ENCODE data around the gene ZNF473.
"Not testable (repeated sequence)": the region's sequence is repeated elsewhere in the genome, so short reads cannot be mapped to it uniquely, and the experiment has no call there.

Gene ZNF473

DNA sequence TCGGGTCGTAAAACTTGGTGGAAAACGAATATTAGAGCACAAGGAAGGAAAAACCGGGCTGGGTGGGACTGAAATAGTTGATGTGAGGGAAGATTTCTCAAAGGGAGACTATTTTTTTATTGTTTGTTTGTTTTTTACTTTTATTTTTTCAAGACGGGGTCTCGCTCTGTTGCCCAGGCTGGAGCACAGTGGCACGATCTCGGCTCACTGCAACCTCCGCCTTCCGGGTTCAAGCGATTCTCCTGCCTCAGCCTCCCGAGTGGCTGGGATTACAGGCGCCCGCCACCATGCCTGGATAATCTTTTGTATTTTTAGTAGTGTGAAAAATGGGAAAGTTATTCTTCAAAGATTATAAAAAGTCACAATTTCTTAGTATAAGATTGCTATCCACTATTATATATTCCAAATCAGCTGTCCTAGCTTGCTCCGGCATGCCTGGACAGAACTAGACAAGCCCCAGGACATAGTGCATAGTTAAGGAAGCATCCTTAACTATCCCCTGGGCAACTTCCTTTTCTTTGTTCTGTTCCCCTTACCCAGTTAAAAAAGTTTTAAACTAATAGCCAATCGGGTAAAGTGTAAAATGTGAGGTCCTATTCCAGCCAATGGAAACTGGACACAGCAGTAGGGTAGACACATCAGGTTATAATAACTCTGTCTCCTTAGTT is 25.6 kb downstream of the ZNF473 start:
- not testable (repeated sequence) for DNase-seq

- no peak for DNase-seq
Measured at GRCh38 chr19:50051964-50052363, 26.2 kb downstream of the ZNF473 start.

DNA sequence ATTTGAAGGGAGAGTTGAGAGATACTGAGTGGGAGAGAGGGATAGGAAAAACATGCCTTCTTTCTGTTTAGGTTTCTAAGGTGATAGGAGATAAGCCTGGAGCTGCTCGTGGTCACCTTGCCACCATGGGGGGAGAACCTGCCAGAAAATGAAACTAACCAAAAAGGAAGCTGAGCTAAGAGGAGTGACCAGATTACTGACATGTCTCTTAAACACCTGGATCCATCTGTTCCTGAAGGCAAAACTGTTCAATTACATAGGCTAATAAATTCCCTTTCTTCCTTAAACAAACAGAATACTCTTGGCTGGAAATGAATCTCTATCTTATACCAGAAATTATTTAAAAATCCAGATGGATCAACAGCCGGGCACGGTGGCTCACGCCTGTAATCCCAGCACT is 27.3 kb downstream of the ZNF473 start:
- DNase-seq: no peak

GRCh38 chr19:50058425-50058824 is 32.6 kb downstream of the ZNF473 start:
- no peak for DNase-seq

DNA sequence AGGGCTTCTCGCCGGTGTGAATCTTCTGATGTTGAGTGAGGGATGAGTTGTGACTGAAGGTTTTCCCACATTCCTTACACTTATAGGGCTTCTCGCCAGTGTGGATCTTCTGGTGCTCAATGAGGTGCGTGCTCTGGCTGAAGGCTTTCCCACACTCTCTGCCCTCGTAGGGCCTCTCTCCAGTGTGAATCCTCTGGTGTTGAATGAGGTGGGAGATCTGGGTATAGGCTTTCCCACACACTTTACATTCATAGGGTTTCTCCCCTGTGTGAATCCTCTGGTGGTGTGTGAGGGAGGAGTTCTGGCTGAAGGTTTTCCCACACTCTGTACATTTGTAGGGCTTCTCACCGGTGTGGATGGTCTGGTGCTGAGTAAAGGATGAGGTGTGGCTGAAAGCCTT is 33.2 kb downstream of the ZNF473 start:
- DNase-seq: no peak

DNA sequence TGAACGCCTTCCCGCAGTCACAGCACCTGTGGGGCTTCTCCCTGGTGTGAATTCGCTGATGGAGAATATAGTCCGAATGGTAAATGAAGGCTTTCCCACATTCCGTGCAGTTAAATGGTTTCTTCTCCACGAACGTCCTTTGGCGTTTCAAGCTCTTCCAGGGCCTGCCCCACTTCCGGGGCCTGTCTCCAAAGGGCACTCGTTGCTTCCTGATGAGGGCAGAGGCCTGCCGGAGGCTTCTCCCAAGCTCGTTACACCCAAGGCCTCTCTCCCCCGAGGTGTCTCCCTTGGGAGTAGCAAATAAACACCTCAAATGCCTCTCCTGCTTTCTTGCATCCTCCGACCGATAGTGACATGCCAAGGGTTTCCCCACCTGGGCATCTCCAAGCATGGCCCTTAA is 34.3 kb downstream of the ZNF473 start:
- DNase-seq: no peak

GRCh38 chr19:50061650-50062049 is 35.8 kb downstream of the ZNF473 start:
- no peak for DNase-seq

DNA sequence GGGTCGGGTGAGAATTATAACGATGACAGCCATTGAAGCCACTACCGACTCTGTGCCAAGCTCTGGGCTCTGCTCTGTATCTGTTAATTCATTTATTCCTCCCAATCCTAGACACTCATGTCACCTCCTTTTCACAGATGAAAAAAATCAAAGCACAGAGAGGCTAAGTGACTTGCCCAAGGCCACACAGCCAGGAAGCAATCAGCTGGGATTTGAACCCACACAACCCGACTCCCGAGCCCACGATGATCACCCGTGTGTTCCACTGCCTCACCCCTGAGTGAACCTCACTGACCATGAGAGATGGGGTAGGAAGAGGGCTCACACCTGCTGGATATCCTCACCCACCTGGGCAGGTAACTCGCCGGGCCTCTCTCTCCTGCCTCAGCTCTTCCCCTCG is 40.1 kb downstream of the ZNF473 start:
- DNase-seq: no peak

GRCh38 chr19:50067575-50067974 is 41.8 kb downstream of the ZNF473 start:
- no peak for DNase-seq

- not testable (repeated sequence) for DNase-seq
Measured at GRCh38 chr19:50068382-50068781, 42.6 kb downstream of the ZNF473 start.

- not testable (repeated sequence) for DNase-seq
Measured at GRCh38 chr19:50075076-50075475, 49.3 kb downstream of the ZNF473 start.

DNA sequence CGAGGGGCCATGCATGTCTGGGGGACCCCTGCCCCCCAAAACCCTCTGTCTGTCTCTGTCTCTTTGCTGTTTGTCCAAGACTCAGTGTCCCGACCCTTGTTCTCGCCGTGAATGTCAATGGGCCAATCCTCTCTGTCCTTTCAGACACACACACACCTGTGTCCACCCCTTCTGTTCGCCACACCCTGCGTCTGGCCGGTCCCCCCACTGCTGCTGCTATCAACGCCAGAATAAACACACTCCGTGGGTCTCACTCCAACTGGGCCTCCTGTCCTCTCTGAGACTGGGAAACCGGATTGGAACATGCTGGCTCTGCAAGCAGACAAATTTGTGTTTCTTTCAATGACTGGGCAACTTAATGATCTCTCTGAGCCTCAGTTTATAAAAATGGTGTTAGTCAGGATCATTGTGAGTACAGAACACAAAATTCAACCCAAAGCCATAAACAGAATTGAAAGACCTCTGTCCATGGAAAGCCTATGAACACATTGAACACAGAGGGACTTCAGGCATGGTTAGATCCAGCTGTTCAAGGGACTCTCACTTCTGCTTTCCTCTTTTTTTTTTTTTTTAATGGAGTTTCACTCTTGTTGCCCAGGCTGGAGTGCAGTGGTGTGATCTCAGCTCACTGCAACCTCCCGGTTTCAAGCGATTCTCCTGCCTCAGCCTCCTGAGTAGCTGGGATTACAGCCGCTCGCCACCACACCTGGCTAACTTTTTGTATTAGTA is 50.0 kb downstream of the ZNF473 start:
- not testable (repeated sequence) for DNase-seq

- DNase-seq: not testable (repeated sequence)
Measured at GRCh38 chr19:50076581-50077355, 51.0 kb downstream of the ZNF473 start.

DNA sequence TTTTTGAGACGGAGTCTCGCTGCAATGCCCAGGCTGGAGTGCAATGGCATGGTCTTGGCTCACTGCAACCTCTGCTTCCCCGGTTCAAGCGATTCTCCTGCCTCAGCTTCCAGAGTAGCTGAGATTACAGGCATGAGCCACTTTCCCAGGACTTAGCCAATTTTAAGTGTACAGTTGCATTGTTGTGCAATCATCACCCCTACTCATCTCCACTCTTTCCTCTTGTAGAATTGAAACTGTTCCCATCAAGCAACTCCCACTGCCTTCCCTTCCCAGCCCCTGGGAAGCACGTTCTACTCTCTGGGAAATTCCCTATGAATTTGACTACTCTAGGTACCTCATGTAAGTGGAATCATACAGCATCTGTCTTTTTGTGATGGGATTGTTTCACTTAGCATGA is 53.2 kb downstream of the ZNF473 start:
- DNase-seq: not testable (repeated sequence)

GRCh38 chr19:50084440-50084839 is 58.6 kb downstream of the ZNF473 start:
- not testable (repeated sequence) for DNase-seq

DNA sequence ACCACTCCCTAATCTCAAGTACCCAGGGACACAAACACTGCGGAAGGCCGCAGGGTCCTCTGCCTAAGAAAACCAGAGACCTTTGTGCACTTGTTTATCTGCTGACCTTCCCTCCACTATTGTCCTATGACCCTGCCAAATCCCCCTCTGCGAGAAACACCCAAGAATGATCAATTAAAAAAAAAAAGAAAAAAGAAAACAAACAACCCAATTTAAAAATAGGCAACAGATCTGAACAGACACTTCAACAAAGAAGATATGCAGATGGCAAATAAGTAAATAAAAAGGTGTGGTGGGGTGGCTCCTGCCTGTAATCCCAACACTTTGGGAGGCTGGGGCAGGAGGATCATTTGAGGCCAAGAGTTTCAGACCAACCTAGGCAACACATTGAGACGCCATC is 61.3 kb downstream of the ZNF473 start:
- not testable (repeated sequence) for DNase-seq

GRCh38 chr19:50090706-50091105 is 64.9 kb downstream of the ZNF473 start:
- DNase-seq: peak; percentile 42 to 59

DNA sequence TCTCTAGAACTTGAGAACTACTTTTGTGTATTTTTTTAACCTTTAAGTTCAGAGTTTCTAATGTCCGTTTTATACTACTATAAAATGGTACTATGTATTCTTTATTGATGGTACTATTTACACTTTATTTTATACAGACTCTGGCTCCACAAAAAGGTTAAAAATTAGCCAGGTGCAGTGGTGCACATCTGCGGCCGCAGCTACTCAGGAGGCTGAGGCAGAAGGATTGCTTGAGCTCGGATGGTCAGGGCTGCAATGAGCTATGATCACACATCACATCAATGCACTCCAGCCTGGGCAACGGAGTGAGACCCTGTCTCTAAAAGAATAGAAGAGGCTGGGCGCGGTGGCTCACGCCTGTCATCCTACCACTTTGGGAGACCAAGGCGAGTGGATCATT is 66.0 kb downstream of the ZNF473 start:
- DNase-seq: not testable (repeated sequence)

- not testable (repeated sequence) for DNase-seq
Measured at GRCh38 chr19:50092597-50092996, 66.8 kb downstream of the ZNF473 start.

DNA sequence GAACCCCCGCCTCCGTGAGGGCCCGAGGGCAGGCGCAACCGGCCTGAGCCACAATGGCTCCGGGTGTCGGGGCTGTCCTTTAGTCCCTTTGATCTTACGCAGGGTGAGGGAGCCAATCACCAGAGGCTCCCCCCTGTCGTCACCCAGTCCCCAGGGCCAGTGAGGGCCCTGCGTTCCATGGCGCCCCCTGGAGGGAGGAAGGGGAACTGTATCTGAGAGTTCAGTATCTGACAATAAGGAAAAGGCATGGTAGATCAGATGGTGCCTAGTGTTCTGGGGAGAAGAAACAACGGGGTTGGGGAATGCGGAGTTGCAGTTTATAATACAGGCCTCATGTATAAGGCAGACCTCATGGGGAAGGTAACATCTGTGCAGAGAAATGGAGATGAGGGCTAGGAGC is 72.1 kb downstream of the ZNF473 start:
- DNase-seq: not testable (repeated sequence)

DNA sequence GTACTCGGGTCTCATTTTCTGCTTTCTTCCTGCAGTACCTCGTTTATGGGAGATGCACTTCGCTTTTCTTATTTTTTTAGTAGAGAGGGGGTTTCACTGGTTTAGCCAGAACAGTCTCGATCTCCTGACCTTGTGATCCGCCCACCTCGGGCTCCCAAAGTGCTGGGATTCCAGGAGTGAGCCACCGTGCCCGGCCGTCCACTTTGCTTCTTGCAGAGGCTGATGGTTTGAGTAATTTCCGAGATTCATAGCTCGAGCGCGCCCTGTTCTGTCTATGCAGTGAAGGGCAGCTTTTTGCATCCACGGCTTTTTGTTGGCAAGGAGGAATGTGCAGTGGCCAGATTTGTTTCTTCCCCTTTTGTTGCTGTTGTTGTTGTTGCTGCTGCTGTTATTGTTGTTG is 73.1 kb downstream of the ZNF473 start:
- DNase-seq: peak; percentile 21 to 31

DNA sequence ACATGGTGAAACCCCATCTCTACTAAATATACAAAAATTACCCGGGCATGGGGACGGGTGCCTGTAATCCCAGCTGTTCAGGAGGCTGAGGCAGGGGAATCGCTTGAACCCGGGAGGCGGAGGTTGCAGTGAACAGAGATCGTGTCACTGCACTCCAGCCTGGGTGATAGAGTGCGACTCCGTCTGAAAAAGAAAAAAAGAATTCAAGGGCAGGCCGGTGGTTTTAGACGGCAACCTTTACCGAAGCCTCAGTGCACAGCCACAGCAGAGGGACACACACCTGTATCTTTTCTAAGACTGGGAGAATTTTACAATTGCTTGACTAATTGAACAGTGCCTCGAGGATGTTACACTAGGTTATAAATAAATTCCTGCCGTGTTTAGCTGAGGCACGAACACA is 73.9 kb downstream of the ZNF473 start:
- DNase-seq: peak in 1 of 2 experiments; percentile 11

- DNase-seq: not testable (repeated sequence)
Measured at GRCh38 chr19:50100946-50101345, 75.1 kb downstream of the ZNF473 start.
